Right atrium auricular region (tissue), 2 donors: ENCODE results near the gene PHTF1. TPM values are rescaled to one million over a fixed set of nuclear protein-coding genes. Genes with fewer than 3 reads are reported as not detected.

Source experiments
- DNase-seq: peaks from one replicate; pipeline ENCODE4 v3.0.0-alpha.2; 2019; ENCODE audit warnings: low spot score
- H3K27ac ChIP-seq, 2 donors: fragments of 200-600 bp; sonication (generic); 1 replicate in 1 of 2; 2 replicates in 1 of 2; pipeline ENCODE4 v1.5.1; 2016 to 2019
- H3K27me3 ChIP-seq, 2 donors: fragments of 200-600 bp; sonication (generic); one replicate each; pipeline versions ENCODE4 v1.5.1 to v1.6.0; 2017 to 2019
- H3K36me3 ChIP-seq: fragments of 200-600 bp; sonication (generic); one replicate; pipeline ENCODE4 v1.5.1; 2016
- H3K4me1 ChIP-seq, 2 donors: fragments of 200-600 bp; sonication (generic); one replicate each; pipeline versions ENCODE4 v1.5.1 to v1.6.0; 2017 to 2019
- H3K4me3 ChIP-seq, 2 donors: fragments of 200-600 bp; sonication (generic); 1 replicate in 1 of 2; 2 replicates in 1 of 2; pipeline ENCODE4 v1.5.1; 2017 to 2019; ENCODE audit warnings: mild to moderate bottlenecking in 1 of 2, moderate library complexity in 1 of 2
- H3K9me3 ChIP-seq, 2 donors: fragments of 200-600 bp; sonication (generic); one replicate each; pipeline ENCODE4 v1.5.1; 2019
- CTCF ChIP-seq, 2 donors: fragments of 200-600 bp; sonication (generic); IDR thresholded peaks; one replicate each; pipeline ENCODE4 v1.5.1; 2019; ENCODE audit warnings: antibody characterized with exemption in 2 of 2
- total RNA-seq, 2 donors: library from RNA; depleted of rRNA; stranded (reverse); fragments of >200 nt; gene quantifications; one replicate each; pipeline ENCODE4 v1.1.0, GENCODE V29; 2016

PHTF1 gene
- total RNA-seq, 2 donors from 2014 or later: 8.6 to 12.4 TPM

GRCh38 chr1:113783254-113784103 is 24.2 kb upstream of the PHTF1 start:
- no peaks in the 10 kb centered on the region for H3K36me3 ChIP-seq
- no peak overlapping the region for H3K4me3 ChIP-seq
- H3K27ac ChIP-seq: peak overlapping the region in 1 of 2 donors; percentile 30
- TF ChIP-seq CTCF (IDR thresholded peaks at IDR 0.05): no peak
- H3K9me3 ChIP-seq: no peaks in the 10 kb centered on the region
- no peaks in the 10 kb centered on the region for H3K27me3 ChIP-seq
- DNase-seq: no peak
- peaks cover 0 to 62% of the 10 kb centered on the region in 2 donors for H3K4me1 ChIP-seq

- no peak for DNase-seq
- TF ChIP-seq CTCF (IDR thresholded peaks at IDR 0.05): no peak
- Histone ChIP-seq H3K27ac (peak overlapping the region in 1 of 2 donors; percentile 30), H3K36me3 (no peaks in the 10 kb centered on the region), H3K27me3 (no peaks in the 10 kb centered on the region), H3K9me3 (no peaks in the 10 kb centered on the region), H3K4me3 (no peak overlapping the region), H3K4me1 (peaks cover 0 to 59% of the 10 kb centered on the region in 2 donors)
Observed at GRCh38 chr1:113782406-113782805, 23.1 kb upstream of the PHTF1 start.

- H3K36me3 ChIP-seq: peaks cover 12% of the 10 kb centered on the region
- TF ChIP-seq CTCF (IDR thresholded peaks at IDR 0.05): no peak
- peaks cover 0 to 51% of the 10 kb centered on the region in 2 donors for H3K4me1 ChIP-seq
- no peaks in the 10 kb centered on the region for H3K9me3 ChIP-seq
- H3K27ac ChIP-seq: no peak overlapping the region
- H3K27me3 ChIP-seq: no peaks in the 10 kb centered on the region
- DNase-seq: no peak
- H3K4me3 ChIP-seq: no peak overlapping the region
Observed at GRCh38 chr1:113780374-113781146, 21.3 kb upstream of the PHTF1 start.

- H3K36me3 ChIP-seq: peaks cover 14% of the 10 kb centered on the region
- no peak overlapping the region for H3K27ac ChIP-seq
- no peak for TF ChIP-seq CTCF (IDR thresholded peaks at IDR 0.05)
- H3K27me3 ChIP-seq: no peaks in the 10 kb centered on the region
- no peaks in the 10 kb centered on the region for H3K9me3 ChIP-seq
- H3K4me3 ChIP-seq: no peak overlapping the region
- no peak for DNase-seq
- H3K4me1 ChIP-seq: peaks cover 0 to 41% of the 10 kb centered on the region in 2 donors
Observed at GRCh38 chr1:113779542-113779941, 20.3 kb upstream of the PHTF1 start.

- peaks cover 0 to 21% of the 10 kb centered on the region in 2 donors for H3K4me1 ChIP-seq
- H3K27me3 ChIP-seq: no peaks in the 10 kb centered on the region
- no peak for TF ChIP-seq CTCF (IDR thresholded peaks at IDR 0.05)
- H3K4me3 ChIP-seq: no peak overlapping the region
- peaks cover 17% of the 10 kb centered on the region for H3K36me3 ChIP-seq
- H3K27ac ChIP-seq: no peak overlapping the region
- no peak for DNase-seq
- no peaks in the 10 kb centered on the region for H3K9me3 ChIP-seq
Observed at GRCh38 chr1:113777561-113777960, 18.3 kb upstream of the PHTF1 start.
